Measurements from ENCODE around the gene MICALL2. TPM values are rescaled to one million over a fixed set of nuclear protein-coding genes. Genes with fewer than 3 reads are reported as not detected.

The MICALL2 gene
- total RNA-seq, 1 donor from 2014 or later, result 8.1 TPM

- no peak overlapping the region for H3K4me3 ChIP-seq (ENCODE audit: low read depth, low read length)
- no peak for TF ChIP-seq CTCF (conservative IDR thresholded peaks at IDR 0.05; ENCODE audit: low read depth, low read length)
- DNase-seq (ENCODE audit: low read depth), result no peak
Measured at GRCh38 chr7:1485156-1485555, 25.9 kb upstream of the MICALL2 start.

GRCh38 chr7:1484569-1484968, 25.3 kb upstream of the MICALL2 start:
- no peak overlapping the region for H3K4me3 ChIP-seq (ENCODE audit: low read depth, low read length)
- no peak for DNase-seq (ENCODE audit: low read depth)
- no peak for TF ChIP-seq CTCF (conservative IDR thresholded peaks at IDR 0.05; ENCODE audit: low read depth, low read length)

GRCh38 chr7:1483536-1484505, 24.6 kb upstream of the MICALL2 start:
- DNase-seq (ENCODE audit: low read depth), result no peak
- no peak overlapping the region for H3K4me3 ChIP-seq (ENCODE audit: low read depth, low read length)
- no peak for TF ChIP-seq CTCF (conservative IDR thresholded peaks at IDR 0.05; ENCODE audit: low read depth, low read length)

- no peak overlapping the region for H3K4me3 ChIP-seq (ENCODE audit: low read depth, low read length)
- no peak for TF ChIP-seq CTCF (conservative IDR thresholded peaks at IDR 0.05; ENCODE audit: low read depth, low read length)
- no peak for DNase-seq (ENCODE audit: low read depth)
Measured at GRCh38 chr7:1483079-1483478, 23.8 kb upstream of the MICALL2 start.

- TF ChIP-seq CTCF (conservative IDR thresholded peaks at IDR 0.05; ENCODE audit: low read depth, low read length), result no peak
- DNase-seq (ENCODE audit: low read depth), result no peak
- H3K4me3 ChIP-seq (ENCODE audit: low read depth, low read length), result no peak overlapping the region
Measured at GRCh38 chr7:1481300-1481699, 22.0 kb upstream of the MICALL2 start.

GRCh38 chr7:1480670-1481069, 21.4 kb upstream of the MICALL2 start:
- H3K4me3 ChIP-seq (ENCODE audit: low read depth, low read length), result no peak overlapping the region
- TF ChIP-seq CTCF (conservative IDR thresholded peaks at IDR 0.05; ENCODE audit: low read depth, low read length), result no peak
- DNase-seq (ENCODE audit: low read depth), result no peak

GRCh38 chr7:1479287-1479686, 20.0 kb upstream of the MICALL2 start:
- TF ChIP-seq CTCF (conservative IDR thresholded peaks at IDR 0.05; ENCODE audit: low read depth, low read length), result no peak
- no peak overlapping the region for H3K4me3 ChIP-seq (ENCODE audit: low read depth, low read length)

More at GRCh38 chr7:1479287-1479686, 20.0 kb upstream of the MICALL2 start:
- no peak for DNase-seq (ENCODE audit: low read depth)
